Subcutaneous adipose tissue (tissue), 4 donors: ENCODE measurements around the gene KCNMB1. TPM values are rescaled to one million over a fixed set of nuclear protein-coding genes. Genes with fewer than 3 reads are reported as not detected.

Experiments
- CTCF ChIP-seq: fragments of 450-650 bp; IDR thresholded peaks from one replicate; pipeline ENCODE4 v1.5.1; 2016; ENCODE audit warnings: low read depth, mild to moderate bottlenecking, control low read depth, antibody characterized with exemption, moderate library complexity
- total RNA-seq, 4 donors: library from RNA; depleted of rRNA; stranded (reverse); fragments of >200 nt; gene quantifications; one replicate each; pipeline ENCODE4 v1.1.0, GENCODE V29; 2016

Gene KCNMB1
- total RNA-seq, 4 donors from 2014 or later = 0.19 to 1.0 (median 0.44) TPM; not detected in 1

DNA sequence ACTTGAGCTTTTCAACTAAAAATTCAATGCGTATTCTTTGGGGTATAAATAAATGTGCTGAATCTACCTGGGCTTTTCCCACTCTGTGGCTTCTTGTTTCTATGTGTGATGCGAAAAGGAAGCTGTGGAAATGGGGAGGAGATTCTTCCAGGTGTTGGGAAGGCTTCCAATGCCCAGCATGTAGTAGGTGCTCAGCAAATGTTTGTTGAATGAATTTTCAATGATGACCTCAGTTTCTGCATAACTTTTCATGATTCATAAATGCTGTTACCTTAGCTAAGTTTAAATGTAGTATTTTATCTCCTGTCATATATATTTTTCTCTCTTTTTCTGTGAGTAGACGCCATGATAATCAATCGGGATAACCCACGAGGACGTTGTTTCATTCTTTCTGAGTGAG, 25.6 kb upstream of the KCNMB1 start:
- no peak for TF ChIP-seq CTCF

DNA sequence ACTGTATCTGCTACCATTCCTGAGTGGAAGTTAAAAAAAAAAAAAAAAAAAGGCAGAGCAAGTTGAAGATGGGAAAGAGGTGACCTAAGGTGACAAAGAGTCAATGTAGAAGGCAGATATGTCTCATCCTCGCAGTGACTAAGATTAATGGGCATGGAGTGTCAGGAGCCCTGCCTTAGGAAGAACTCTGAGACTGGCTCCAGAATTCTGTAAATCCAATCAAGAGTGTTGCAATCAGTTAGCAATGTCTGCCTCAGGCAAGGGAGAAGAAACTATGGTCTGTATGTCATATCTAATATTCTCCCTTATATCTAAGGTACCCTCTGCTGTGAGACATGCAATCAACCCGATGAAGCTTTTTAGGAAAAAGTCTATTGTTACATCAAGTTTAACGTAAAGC, 24.7 kb upstream of the KCNMB1 start:
- TF ChIP-seq CTCF = no peak

- TF ChIP-seq CTCF = no peak
Observed at GRCh38 chr5:170411100-170411499, 21.9 kb upstream of the KCNMB1 start.

GRCh38 chr5:170410401-170410800, 21.2 kb upstream of the KCNMB1 start:
- no peak for TF ChIP-seq CTCF

GRCh38 chr5:170408877-170409660, 19.9 kb upstream of the KCNMB1 start:
- no peak for TF ChIP-seq CTCF

- TF ChIP-seq CTCF = no peak
Observed at GRCh38 chr5:170408226-170408625, 19.1 kb upstream of the KCNMB1 start.

- TF ChIP-seq CTCF = no peak
Observed at GRCh38 chr5:170407062-170407461, 17.9 kb upstream of the KCNMB1 start.
